ENCODE results near the gene SFTA2. TPM values are rescaled to one million over a fixed set of nuclear protein-coding genes. Genes with fewer than 3 reads are reported as not detected.
"Not testable (repeated sequence)": the region's sequence is repeated elsewhere in the genome, so short reads cannot be mapped to it uniquely, and the experiment has no call there.

Gene SFTA2
- total and polyA plus RNA-seq, 9 of the 15 experiments (the other 6 are each of a cell fraction or from before 2014, with no cell fraction given): not detected

DNA sequence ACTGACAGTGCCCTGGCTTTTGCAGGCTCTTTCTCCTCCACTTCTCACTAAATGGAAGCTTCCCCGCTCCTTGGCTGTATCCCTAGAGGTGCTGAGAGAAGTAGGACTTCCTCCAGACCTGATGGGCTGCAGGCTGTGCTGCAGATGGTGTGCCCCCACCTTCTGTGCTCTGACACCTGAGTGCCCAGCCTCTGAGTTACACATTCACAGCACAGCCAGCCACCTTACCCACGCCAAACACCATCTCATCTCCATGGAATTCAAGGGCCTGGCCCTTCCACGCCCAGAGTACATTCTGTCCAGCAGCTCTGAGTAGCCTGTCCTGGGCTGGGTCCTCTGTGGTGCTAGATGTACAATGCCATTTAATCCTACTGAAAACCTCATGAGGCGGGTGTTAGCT is 5.3 kb downstream of the SFTA2 start:
- H4K20me1 ChIP-seq (replicated peaks; ENCODE audit: control insufficient read depth, insufficient read depth, low read length): 0 out of 2 replicates have a peak, but pooled peaks cover 3% of the 10 kb centered on the region
- no TSS peak for BruUV-seq (replicated peaks)
- no peak overlapping the region for H3K4me3 ChIP-seq
- peaks cover 40% of the 10 kb centered on the region; the same call in 2 of the 3 replicates for H3K36me3 ChIP-seq (ENCODE audit: control insufficient read depth, insufficient read depth, low read length)
- peaks cover 0 to 6% of the 10 kb centered on the region in 2 experiments; a peak in 2 of 5 replicates for H3K27me3 ChIP-seq (ENCODE audit: control insufficient read depth in 2 of 2, insufficient read depth in 2 of 2, low read length in 2 of 2)
- H3K4me1 ChIP-seq (replicated peaks in 1 of 2; ENCODE audit: control insufficient read depth in 2 of 2, insufficient read depth in 2 of 2, low read length in 2 of 2): peaks cover 0 to 15% of the 10 kb centered on the region in 2 experiments; a peak in 1 of 5 replicates
- no peak overlapping the region for H3K27ac ChIP-seq (ENCODE audit: extremely low read depth, low read depth, low read length)
- ChIA-PET CTCF (ENCODE audit: low intra/inter-chr PET ratio) (no interaction called here), POLR2A (interaction anchor here (1.0 to 2.6 kb wide), 6 partner anchors 12 to 153 kb away, joined by 4 to 11 read pairs (median 6); partner anchors contain the start of genes GTF2H4, MUCL3 and VARS2)
- DNase-seq (ENCODE audit: extremely low read depth in 1 of 4, low spot score in 3 of 4): no peak
- peaks cover 4% of the 10 kb centered on the region; the same call in 1 of the 2 replicates for H3K9me3 ChIP-seq (replicated peaks; ENCODE audit: control insufficient read depth, insufficient read depth, low read depth, low read length)
- TF ChIP-seq DIDO1 (tag; IDR thresholded peaks at IDR 0.05; ENCODE audit: low read depth): no peak
- WGBS (ENCODE audit: insufficient coverage, low coverage, missing lambda C conversion rate): 94% methylated on average over 4 of the region's 4 CpGs
- FAIRE-seq: no peak
- intact Hi-C loops (cut with micrococcal nuclease): no loop called here
- no peaks in the 10 kb centered on the region for H3K79me2 ChIP-seq (ENCODE audit: control insufficient read depth, insufficient read depth, low read length)
- no peak overlapping the region for H3K4me2 ChIP-seq (ENCODE audit: insufficient read depth, low read length)
- in situ Hi-C loops (cut with MboI): no loop called here
- H2AFZ ChIP-seq (ENCODE audit: low read depth, low read length): no peak overlapping the region
- H3K9me1 ChIP-seq (ENCODE audit: control insufficient read depth, insufficient read depth, low read length): no peaks in the 10 kb centered on the region
- no peak overlapping the region for H3K9ac ChIP-seq (ENCODE audit: insufficient read depth in 1 of 2, low read depth in 2 of 2, low read length in 2 of 2)
- ATAC-seq: no peak

DNA sequence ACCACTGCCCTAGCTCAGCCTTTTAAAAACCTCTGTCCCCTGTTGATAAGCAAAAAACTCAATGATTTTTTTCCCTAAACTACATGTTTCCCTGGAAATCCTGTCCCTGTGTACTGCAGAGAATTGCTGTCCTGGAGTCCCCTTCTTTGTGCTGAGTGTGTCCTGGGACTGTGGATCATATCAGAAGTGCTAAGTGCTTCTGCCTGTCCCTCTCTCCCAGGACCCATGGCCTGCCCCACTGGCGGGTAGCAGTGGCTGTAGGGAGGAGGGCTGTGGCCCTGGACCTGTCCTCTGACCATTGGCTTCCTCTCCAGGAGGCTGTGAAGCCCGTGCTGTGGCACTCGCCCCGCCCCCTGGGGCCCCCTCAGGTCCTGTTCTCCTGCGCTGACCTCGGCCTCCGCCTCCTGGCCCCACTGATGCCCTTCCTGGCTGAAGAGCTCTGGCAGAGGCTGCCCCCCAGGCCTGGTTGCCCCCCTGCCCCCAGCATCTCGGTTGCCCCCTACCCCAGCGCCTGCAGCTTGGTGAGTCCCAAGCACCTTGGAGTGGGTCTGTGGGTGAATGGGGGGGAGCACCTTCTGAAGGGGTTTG is 7.8 kb downstream of the SFTA2 start:
- POLR2A ChIA-PET: interaction anchor here (0.8 to 2.2 kb wide), 4 partner anchors 9 to 41 kb away, joined by 3 to 10 read pairs (median 4); partner anchors contain the start of gene MUCL3
- in situ Hi-C loops (cut with MboI); H3K27me3 ChIP-seq (ENCODE audit: control insufficient read depth in 2 of 2, insufficient read depth in 2 of 2, low read length in 2 of 2); H3K27ac ChIP-seq (ENCODE audit: extremely low read depth, low read depth, low read length); DNase-seq (ENCODE audit: extremely low read depth in 1 of 4, low spot score in 3 of 4); BruUV-seq (replicated peaks); H3K4me3 ChIP-seq; H3K4me2 ChIP-seq (ENCODE audit: insufficient read depth, low read length); H4K20me1 ChIP-seq (replicated peaks; ENCODE audit: control insufficient read depth, insufficient read depth, low read length); H3K9me3 ChIP-seq (replicated peaks; ENCODE audit: control insufficient read depth, insufficient read depth, low read depth, low read length); H2AFZ ChIP-seq (ENCODE audit: low read depth, low read length); FAIRE-seq; H3K79me2 ChIP-seq (ENCODE audit: control insufficient read depth, insufficient read depth, low read length); intact Hi-C loops (cut with micrococcal nuclease); CTCF ChIA-PET (ENCODE audit: low intra/inter-chr PET ratio); ATAC-seq; H3K9me1 ChIP-seq (ENCODE audit: control insufficient read depth, insufficient read depth, low read length): not testable (repeated sequence)
- peaks cover 64% of the 10 kb centered on the region; the same call in 2 of the 3 replicates for H3K36me3 ChIP-seq (ENCODE audit: control insufficient read depth, insufficient read depth, low read length)
- peak overlapping the region in 1 of 2 experiments; percentile 18; a peak in 1 of 4 replicates for H3K9ac ChIP-seq (ENCODE audit: insufficient read depth in 1 of 2, low read depth in 2 of 2, low read length in 2 of 2)
- 84% methylated on average over 8 of the region's 9 CpGs for WGBS (ENCODE audit: insufficient coverage, low coverage, missing lambda C conversion rate)
- H3K4me1 ChIP-seq (replicated peaks in 1 of 2; ENCODE audit: control insufficient read depth in 2 of 2, insufficient read depth in 2 of 2, low read length in 2 of 2): peaks cover 0 to 15% of the 10 kb centered on the region in 2 experiments; a peak in 1 of 5 replicates

All from K562 (cell line).